Esophagus mucosa (tissue), 1 donor: Measurements from ENCODE around the gene TP53I3. TPM values are rescaled to one million over a fixed set of nuclear protein-coding genes. Genes with fewer than 3 reads are reported as not detected.
"Not testable (repeated sequence)": the region's sequence is repeated elsewhere in the genome, so short reads cannot be mapped to it uniquely, and the experiment has no call there.

Experiments
- ATAC-seq: fragments of 200-7000 bp; cut with Tn5 transposase; one replicate; pipeline ENCODE4 v1.9.1; 2020
- total RNA-seq: library from RNA; stranded (reverse); gene quantifications from one replicate; pipeline ENCODE4 v1.2.4, GENCODE V29; 2023
- donor health status: DM: yes; HTN: yes; CAD: no.

TP53I3 gene, protein sequence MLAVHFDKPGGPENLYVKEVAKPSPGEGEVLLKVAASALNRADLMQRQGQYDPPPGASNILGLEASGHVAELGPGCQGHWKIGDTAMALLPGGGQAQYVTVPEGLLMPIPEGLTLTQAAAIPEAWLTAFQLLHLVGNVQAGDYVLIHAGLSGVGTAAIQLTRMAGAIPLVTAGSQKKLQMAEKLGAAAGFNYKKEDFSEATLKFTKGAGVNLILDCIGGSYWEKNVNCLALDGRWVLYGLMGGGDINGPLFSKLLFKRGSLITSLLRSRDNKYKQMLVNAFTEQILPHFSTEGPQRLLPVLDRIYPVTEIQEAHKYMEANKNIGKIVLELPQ
- 102 TPM for total RNA-seq

DNA sequence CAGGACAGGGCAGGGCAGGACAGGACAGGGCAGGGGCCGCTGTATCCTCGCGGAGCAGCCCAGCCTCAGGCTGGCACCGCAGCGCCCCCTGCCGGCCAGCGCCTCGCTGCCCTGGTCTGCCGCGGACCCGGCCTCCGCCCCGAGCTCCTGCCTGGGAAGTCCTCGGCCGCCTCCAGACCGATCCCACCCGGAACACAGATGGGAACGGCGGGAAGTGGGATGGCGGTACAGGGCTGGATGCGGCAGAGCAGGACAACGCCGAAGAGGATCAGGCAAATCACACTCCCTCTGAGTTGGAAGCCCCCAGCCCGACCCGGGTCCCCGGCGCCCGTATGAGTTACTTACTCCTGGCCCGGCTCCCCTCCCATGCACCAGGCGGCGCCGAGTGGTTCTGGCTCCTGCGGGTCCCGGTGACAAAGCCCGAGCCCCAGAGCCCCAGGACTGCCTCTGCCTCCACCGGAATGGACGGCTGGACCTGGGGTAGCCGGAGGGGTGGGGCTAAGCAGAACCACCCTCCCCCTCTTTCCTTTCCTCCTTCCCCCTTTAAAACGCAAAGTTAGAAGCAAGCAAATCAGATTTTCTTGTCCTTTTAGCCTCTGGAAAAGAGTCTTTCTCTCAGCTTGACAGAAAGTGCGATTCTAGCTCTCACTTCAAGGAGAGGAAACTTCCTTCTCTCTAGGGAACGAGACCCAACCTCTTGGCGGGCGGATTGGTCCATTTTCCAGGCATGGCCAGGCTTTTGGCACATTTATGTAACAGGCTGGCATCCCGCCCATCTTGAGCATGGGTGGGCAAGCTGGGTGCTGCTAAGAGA lies at the start of gene TP53I3:
TP53I3 (minus strand) TSS at position 449 of the 814 bp plus-strand sequence. CDS start 508 bp downstream, outside the sequence.
- peak; percentile 94 for ATAC-seq

DNA sequence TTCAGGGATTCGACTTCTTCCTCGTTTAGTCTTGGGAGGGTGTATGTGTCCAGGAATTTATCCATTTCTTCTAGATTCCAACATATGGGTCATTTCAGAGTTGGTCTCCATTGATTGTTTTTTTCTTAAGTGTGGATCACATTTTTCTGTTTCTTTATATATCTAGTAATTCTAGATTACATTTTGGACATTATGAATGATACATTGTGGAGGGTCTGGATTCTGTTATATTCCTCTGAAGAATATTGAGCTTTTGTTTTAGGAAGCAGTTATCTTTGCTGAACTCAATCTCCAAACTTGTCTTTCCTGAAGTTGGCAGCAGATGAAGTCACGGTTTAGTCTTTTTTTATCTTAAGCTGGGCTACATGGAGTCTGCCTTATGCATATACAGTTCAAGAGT lies 47.9 kb upstream of the TP53I3 start:
- no peak for ATAC-seq

DNA sequence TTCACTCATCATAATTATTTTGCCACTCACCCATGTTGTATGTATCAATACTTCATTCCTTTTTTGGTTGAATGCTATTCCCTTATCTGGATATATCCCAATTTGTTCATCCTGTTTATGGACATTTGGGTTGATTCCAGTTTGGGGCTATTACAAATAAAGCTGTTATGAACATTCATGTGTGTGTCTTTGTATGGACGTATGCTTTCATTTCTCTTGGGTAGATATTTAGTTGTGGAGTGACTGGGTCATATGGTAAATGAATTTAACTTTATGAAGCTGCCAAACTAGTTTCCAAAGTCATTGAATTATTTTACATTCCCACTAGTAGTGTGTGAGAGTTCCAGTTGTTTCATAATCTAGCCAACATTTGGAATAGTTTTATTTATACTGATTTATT lies 41.3 kb upstream of the TP53I3 start:
- ATAC-seq = no peak

DNA sequence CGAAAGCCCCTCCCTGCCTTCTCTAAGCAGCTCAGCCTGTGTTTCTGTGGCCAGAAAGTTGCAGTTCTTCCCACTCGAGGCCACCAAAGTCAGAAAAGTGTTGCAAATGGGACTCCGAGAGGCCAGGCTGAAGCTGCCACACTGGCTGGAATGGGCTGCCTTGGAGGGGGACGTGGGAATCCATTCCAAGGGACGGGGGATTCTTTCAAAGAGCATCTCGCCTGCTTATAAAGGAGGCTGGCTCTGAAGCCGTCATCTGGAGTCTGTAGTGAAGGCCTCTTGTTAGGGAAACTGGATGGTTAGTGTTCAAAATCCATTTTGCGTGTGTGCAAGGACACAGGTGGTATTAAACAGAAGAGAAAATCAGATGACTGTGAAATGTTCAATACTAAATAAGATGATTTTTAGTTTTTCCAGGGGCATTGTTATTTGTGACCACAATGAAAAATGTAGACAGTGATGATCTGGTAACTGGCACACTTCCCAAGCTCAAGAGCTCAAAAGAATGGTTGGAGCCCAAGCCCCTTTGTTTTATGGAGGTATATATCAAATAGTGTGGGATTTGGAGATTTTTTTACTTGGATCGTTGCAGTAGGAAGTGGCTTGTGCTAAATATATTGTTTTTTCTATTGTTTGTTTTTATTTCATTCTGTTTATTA lies 39.4 kb upstream of the TP53I3 start:
- no peak for ATAC-seq

DNA sequence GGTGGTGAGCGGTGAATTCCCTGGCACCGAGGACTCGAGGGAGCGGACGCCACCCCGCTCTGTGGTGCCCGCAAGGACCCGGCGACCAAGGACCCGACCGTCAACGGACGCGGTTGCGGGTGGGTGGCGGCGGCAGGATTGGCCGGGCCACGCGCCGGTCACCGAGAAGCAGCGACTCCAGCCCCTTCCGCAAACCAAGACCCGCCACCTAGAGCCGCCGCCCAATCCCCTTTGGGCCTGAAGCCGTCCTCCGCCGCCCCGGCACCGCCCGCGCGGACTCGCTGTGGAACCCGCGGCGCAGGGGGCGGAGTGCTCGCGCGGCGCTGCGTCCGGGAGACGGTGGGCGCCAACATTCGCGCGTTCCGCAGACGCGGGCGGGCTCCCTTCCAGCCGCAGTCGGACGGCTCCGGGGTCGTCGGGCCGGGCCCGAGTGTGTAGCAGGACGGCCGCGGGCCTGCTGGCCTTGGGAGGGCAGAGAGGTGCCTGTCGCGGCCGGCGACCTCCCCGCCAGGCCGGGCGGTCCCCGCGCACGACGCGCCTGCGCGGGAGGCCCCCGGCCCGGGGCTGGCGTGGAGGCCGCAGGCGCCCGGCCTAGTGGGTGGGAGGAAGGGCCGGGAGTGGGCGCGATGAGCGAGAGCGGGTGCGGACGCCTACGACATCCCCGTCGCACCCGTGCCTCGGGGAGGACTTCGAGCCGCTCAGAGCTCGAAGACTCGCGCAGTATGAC lies 38.7 kb upstream of the TP53I3 start, which contains the start of the genes FAM228B and PFN4:
FAM228B (plus strand) TSS at position 275 of the 727 bp plus-strand sequence. CDS start 893 bp downstream, outside the sequence.
PFN4 (minus strand) TSS at position 140 of the 727 bp plus-strand sequence. CDS start 799 bp downstream, outside the sequence.
- peak; percentile 93 for ATAC-seq

DNA sequence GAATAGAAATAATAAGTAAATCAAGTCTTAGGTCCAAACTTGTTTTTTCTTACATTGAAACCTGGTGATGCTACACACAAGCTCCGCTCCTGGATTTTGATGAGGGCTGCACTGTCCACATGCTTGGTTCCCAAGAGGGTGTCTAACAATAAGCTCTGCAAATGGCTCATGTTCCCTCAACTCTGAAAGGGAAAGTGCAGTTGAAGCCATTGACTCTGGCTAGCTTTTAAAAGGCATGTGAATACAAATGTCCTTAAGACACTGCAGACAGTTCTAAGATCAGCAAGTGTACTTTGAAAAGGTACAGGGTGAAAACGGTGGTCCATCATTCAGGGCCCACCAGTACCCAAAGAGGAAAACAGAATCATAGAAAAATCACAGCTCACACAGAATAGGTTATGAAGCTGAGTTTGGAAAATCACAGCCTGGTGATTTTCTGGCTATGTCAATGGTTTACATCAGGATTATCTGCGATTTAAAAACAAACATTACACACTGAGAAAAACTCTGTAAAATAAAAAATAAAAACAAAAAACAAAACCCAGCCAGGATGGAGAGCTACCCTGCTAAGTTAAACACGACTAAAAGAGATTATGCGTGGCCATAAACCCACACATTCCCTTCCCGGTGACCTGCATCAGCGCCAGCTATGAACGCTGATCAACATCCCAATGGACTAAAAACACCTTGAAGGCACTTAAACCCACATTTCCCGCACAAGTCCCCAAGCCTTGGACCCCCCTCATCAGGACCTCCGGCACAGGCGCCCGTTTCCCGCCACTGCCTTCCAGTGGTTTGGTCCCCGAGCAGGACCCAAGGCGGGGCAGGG lies 37.9 kb upstream of the TP53I3 start:
- no peak for ATAC-seq

DNA sequence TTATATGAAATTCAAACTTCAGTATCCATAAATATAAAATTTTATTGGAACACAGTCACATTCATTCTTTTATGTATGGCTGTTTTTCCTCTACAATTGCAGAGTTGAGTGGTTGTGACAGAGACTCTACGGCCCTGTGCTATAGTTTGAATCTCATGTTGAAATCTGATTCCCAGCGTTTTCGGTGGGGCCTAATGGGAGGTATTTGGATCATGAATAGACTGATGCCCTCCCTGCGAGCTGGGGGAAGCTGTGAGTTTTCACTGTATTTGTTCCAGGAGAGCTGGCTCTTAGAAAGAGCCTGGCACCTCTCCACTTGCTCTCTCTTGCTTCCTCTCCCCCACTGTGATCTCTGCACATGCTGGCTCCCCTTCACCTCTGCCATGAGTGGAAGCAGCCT lies 36.8 kb upstream of the TP53I3 start:
- ATAC-seq = no peak

DNA sequence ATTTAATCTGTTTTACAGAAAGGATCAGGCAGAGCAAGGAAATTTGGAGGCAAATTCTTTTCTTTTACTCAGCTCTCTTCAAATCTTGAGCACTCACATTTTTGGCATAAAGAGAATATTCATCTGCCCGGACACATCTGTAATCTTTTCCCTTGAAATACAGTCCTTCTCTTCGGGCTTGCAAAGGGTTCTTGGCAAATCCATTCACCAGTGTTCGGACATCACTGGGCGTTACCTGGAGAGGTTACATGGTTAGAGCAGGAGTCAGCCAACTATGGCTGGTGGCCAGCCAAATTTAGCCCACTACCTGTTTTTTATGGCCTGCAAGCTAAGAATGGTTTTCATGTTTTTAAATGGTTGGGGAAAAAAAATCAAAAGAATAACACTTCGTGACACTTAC lies 36.4 kb upstream of the TP53I3 start:
- no peak for ATAC-seq

DNA sequence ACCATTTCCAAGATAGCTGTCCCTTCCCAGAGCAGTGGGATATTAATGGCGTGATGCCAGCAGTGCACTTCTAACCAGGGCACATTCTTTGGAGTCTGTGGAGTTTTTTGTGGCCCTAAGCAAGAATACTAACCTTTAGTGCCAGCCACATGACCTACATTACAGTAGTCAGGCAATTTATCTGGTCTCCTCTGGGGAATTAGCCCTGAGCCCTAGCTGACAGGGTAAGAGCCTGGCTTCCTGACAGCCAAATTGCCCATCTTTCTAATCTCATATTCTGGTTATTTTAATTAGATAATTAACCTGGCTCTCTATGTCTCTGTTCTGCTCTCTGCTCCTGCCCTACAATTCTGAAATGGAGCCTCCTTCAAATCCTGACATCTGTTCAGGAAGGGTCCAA lies 33.3 kb upstream of the TP53I3 start:
- no peak for ATAC-seq

DNA sequence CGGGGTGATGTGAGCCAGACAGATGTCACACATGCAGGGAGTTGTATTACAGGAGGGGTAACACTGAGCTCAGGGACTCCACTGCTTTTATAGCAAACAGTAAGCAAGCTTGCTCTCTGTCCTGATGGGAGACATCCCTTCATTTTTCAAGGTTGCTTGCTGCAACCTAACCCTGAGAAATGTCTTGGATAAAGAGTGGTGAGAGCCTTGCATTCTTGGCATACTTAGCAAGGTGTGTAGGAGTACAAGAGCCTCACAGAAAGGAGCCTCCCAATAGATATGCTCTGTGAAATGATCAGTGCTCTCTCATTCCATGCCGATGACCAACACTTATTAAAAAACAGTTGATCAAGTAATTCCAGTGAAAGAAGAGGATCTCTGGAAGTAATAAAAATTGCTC lies 30.4 kb upstream of the TP53I3 start:
- ATAC-seq = no peak

DNA sequence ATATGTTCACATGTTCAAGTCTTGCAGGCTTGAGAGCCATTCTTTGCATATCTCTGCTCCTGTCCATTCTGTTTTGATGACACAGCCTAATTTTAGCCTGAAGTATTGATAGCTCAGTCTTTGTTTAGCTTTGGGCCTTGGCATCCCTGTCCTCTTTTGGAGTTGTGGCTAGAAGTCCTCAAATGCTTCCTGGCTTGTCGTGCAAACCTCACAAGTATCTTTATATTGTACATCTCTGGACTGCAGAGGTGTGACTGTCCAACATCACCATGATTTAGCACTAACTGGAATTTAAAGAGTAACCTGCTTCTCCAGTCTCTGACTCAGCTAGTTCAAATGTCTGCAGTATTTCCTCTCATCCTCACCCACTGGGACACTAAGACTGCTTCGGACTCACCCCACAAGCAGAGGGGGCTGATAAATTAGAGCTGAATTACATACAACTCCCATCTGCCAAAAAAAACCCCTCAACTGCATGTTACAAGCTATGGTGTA lies 26.8 kb upstream of the TP53I3 start:
- ATAC-seq = peak; percentile 89

DNA sequence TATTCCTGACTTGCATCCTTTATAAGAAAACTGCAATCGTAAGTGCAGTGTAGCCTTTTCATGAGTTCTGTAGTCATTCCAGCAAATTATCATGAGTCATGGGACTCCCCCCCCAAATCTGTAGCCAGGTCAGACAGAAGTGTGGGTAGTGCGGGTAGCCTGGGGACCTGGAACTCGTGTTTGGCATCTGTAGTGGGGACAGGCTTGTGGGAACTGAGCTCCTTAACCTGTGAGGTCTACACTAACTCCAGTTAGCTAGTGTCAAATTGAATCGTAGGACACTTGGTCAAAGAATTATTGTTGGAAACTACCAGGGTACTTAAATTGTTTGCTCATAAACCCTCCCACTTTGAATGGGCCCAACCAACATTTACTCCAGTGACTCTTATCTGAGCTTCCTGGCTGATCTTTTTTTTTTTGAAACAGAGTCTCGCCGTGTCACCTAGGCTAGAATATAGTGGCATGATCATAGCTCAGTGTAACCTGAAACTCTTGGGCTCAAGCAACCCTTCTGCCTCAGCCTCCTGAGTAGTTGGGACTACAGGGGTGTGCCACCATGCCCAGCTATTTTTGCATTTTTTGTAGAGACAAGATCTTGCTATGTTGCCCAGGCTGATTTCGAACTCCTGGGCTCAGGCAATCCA lies 26.1 kb upstream of the TP53I3 start:
- peak; percentile 44 for ATAC-seq

DNA sequence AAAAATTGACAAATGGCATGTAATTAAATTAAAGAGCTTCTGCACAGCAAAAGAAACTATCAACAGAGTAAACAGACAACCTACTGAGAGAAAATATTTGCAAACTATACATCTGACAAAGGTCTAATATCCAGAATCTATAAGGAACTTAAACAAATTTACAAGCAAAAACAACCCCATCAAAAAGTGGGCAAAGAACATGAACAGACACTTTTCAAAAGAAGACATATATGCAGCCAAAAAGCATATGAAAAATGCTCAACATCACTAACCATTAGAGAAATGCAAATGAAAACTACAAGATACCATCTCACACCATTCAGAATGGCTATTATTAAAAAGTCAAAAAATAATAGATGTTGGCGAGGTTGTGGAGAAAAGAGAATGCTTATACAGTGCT lies 24.8 kb upstream of the TP53I3 start:
- ATAC-seq = not testable (repeated sequence)

DNA sequence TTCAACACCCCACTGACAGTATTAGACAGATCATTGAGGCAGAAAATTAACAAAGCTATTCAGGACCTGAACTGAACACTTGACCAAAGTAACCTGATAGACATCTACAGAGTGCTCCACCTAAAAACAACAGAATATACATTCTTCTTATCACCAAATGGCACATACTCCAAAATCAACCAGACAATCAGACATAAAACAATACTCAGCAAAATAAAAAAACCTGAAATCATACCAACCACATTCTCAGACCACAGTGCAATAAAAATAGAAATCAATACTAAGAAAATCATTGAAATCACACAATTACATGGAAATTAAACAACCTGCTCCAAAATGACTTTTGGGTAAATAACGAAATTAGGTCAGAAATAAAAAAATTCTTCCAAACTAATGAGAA lies 22.7 kb upstream of the TP53I3 start:
- no peak for ATAC-seq

DNA sequence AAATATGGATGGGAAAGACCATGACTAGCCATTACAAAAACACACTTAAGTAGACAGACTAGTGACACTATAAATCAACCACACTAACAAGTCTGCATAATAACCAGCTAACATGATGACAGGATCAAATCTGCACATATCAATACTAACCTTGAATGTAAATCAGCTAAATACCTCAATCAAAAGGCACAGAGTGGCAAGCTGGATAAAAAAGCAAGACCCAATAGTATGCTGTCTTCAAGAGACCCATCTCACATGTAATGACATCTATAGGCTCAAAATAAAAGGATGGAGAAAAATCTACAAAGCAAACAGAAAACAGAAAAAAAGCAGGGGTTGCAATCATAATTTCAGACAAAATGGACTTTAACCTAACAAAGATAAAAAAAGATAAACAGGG lies 22.2 kb upstream of the TP53I3 start:
- ATAC-seq = no peak

DNA sequence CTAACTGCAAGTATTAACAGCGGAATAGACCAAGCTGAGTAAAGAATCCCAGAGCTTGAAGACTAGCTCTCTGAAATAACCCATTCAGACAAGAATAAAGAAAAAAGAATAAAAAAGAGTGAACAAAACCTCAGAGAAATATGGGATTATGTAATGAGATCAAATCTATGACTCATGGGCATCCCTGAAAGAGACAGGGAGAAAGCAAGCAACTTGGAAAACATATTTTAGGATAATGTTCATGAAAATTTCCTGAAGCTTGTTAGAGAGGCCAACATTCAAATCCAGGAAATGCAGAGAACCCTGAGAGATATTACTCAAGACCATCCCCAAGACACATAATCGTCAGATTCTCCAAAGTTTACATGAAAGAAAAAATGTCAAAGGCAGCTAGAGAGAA lies 21.2 kb upstream of the TP53I3 start:
- ATAC-seq = no peak

DNA sequence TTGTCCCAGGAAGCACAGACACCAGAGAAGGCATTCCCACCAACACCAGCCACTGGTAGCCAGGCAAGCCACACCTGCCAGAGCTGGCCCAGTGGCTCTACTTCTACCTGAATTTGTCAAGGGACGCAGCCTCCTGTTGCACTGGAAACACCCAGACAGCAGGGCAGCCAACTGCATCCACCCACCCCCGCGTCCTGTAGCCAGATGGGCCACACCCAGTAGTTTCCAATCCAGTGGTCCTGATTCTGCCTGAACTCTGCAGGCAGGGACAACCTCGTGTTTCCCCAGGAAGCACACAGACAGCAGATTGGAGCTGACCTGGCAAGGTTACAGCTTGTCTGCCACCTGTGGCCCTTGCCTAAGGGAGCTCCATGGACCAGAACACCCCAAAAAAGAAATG lies 20.3 kb upstream of the TP53I3 start:
- peak; percentile 43 for ATAC-seq

DNA sequence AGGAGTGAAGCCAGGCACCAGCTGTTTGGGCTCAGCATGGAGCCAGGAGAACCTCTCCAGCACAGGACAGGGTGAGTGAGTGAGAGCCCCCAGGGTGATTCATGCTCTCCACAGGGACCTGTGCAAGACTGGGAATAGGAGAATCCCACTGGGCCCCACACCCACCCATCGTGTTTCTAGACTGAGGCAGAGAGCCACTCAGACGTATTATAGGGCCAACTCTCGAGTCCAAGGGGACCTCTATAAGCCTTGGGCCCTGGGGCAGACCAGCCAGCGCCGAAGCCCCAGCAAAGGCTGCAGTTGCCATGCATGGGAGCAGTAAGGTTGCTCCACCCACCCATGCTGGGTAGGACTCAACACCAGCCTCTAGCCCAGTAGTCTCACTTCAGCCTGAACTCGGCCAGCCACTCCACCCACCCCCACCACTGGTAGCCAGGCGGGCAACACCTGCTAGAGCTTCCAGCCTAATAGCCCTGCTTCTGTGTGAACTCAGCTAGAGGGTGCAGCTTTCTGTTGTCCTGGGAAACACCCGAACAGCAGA lies 19.5 kb upstream of the TP53I3 start:
- ATAC-seq = no peak

DNA sequence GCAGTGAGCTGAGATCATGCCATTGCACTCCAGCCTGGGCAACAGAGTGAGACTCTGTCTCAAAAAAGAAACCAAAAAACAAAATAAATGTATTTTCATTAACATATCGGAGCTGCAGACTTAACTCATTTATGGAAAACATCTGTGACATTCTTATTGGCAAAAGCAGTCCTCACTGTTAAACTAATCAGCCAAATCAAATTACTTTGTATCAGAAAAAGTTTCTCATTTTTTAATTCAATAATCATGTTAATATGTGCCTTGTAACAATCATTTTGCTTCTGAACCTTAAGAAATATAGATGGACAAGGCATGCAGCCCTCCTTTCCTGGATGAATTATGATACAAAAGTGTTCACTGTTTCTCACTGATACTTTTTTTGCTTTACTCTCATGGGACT lies 18.0 kb upstream of the TP53I3 start:
- ATAC-seq = no peak

DNA sequence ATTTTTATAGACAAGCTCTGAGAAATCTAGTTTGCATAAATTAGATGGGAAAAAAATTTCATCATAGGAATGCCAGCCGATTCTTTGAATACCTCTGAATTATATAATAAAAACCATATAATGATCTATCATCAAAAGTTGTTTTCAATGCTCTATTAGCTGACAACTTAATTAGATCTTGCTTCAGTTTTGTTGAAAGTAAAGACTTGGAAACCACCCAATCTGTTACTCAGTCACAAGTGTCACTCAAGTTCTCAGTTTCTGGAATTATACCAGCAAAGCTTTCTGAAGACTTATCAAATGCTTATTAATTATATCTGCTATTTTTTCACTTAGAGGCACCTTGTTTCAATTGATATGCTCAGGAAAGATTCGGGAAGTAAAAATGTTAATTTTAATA lies 17.4 kb upstream of the TP53I3 start:
- no peak for ATAC-seq

DNA sequence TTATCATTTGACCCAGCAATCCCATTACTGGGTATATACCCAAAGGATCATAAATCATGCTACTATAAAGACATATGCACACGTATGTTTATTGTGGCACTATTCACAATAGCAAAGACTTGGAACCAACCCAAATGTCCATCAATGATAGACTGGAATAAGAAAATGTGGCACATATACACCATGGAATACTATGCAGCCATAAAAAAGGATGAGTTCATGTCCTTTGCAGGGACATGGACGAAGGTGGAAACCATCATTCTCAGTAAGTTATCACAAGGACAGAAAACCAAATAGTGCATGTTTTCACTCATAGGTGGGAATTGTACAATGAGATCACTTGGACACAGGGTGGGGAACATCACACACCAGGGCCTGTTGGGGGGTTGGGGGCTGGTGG lies 16.1 kb upstream of the TP53I3 start:
- not testable (repeated sequence) for ATAC-seq
